GM21367 (cell line): ENCODE results near the gene TFR2.

Experiments used
- ATAC-seq: cut with Tn5 transposase; IDR thresholded peaks from one replicate; pipeline ENCODE4 v1.9.1; 2021; ENCODE audit not compliant: unreplicated experiment

The TFR2 gene

DNA sequence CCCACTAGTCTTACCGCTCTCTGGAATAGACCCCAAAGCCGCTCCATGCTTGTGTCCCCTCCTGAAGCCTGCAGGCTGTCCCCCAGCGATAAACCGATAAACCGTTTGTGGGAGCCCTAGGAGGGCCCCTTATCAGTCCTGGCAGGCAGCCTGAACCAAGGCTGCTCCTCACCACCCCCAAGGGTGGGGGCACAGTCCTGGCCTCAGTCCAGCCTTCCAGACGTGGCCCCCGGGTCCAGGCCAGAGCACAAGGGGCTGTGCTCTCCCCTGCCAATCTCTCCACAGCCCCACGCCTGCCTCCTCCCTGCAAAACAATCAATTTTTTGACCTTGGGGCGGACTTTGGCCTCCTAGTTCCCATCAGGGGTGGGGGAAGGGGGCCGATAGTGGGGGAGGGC, at the start of gene TFR2:
Gene TFR2, minus strand, starts transcription at position 90 of the 397 bp plus-strand sequence. Its CDS starts 43 bp downstream, at position 47.
- no peak for ATAC-seq

- ATAC-seq, result no peak
Measured at GRCh38 chr7:100689230-100690135, 48.1 kb upstream of the TFR2 start.

- no peak for ATAC-seq
Measured at GRCh38 chr7:100688326-100688860, 47.0 kb upstream of the TFR2 start.

- ATAC-seq, result no peak
Measured at GRCh38 chr7:100687751-100688300, 46.5 kb upstream of the TFR2 start.

GRCh38 chr7:100687261-100687660, 45.9 kb upstream of the TFR2 start:
- no peak for ATAC-seq

GRCh38 chr7:100686822-100687211, 45.5 kb upstream of the TFR2 start:
- no peak for ATAC-seq

DNA sequence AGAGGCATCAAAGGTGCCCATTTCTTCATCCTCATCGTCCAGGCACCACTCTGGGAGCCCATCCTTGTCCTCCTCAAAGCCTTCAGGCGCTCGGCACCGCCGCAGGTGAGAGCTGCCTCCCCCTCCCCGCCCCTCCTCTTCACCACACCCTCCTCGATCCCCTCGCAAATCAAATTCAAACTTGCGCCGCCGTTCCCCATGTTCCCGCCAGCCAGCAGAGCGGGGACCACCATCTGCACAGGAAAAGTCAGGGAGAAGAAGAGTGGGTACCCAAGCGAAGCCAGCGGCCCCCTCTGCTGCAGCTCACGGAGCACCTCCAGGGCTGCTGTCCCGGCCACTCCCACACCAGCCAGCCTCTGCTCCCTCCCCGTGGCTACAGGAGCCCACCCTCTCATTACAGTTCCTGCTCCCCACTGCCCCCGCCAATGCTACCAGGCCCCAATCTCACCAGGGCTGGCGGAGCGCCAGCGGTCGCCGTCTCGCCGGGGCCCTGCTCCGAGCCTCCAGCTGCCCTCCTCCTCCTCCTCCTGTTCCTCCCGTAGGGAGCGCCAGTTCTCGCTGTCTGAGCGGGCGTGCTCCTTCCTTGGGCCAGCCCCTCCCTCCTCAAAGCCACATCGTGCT, 45.0 kb upstream of the TFR2 start:
- ATAC-seq, result no peak

- no peak for ATAC-seq
Measured at GRCh38 chr7:100685631-100686145, 44.3 kb upstream of the TFR2 start.

DNA sequence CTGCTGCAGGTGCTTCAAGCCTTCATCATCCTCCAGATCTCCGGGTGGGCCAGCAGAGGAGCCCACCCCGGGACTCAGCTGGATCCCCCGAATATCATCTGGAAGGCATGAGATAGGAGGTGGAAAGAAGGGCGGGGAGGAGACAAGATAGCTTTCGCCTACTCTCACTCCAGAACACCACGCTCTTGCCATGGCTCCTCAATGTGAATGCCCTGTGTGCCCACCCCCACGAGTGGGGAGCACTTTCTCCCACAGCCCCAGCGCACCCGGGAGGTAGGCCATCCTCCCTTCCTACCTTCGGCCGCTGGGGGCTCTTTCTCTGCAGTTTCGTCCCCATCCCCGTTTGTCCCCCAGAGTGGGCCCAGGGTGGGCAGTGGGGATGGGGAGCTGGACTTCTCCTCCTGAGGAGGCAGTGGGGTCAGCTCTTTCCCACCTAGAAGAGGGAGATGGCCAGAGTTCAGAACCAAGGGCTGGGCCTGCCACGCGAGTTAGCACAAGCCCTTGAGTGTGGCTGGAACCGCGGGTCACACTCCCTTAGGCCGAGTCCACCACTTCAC, 43.8 kb upstream of the TFR2 start:
- ATAC-seq, result no peak

- ATAC-seq, result no peak
Measured at GRCh38 chr7:100684534-100685042, 43.2 kb upstream of the TFR2 start.

DNA sequence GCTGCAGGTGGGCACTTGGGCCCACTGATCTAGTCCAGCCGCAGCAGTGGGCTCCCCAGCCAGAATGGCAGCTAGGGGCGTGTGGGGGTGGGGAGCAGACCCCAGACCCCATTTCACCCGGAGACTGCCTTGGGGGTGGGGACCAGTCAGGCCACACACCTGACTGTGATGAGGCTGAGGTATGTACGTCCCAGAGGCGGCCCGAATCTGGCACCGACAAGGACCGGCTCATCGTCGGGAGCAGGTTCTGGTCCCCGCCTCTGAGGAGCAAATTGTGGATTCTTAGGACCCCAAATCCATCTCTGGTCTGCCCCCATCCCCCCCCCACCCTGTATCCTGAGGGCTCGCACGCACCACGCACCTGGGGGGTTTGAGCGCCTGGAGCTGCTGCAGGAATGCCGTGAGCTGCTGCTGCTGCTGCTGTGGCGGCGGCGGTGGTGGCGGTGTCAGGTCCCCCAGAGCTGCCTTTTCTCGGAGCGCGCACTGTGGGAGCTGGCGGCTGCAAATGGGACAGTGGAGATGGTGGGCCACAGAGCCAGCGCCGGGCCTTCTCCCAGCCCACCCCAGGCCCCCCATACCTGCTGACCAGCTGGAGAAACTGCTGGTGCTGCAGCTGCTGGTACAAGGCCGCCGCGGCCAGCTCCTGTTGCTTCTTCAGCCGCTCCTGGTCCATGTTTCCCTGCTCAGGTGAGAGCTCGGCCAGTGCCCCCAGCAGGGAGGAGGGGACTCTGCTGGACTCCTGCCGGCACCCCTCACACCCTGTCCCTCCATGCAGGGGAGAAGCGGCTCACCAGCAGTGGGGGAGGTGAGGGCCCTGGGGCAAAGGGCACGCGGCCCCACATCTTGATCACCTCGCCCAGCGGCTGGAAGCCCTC, 42.5 kb upstream of the TFR2 start:
- no peak for ATAC-seq

DNA sequence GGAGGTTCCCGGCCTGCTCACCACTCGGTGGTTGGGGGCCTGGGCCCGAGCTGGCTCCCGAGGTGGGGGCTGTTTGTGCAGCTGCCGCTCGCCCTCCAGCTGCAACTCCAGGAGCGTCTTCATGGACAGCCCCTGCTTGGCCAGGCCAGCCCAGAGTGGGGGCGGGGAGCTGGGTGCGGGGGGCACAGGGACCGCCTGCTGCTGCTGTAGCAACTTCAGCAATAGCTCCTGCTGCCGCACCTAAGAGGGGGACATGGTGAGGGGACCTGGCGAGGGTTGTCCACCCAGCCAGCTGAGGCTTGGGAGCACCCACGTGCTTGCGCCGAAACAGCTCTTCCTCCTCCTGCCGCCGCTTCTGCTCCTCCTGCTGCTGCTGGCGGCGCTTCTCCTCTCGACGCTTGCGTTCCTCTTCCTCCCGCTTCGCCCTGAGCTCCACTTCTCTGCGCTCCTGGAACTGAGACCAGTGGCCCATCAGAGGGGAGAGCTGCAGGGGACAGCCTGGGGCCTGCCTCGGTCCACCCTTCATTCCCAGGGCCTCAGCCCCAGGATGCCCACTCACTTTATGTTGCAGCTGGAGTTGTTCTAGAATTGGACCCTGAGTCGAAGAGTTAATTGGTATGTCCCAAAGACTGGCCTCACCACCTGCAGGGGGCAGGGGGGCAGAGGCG, 41.8 kb upstream of the TFR2 start:
- ATAC-seq, result no peak

GRCh38 chr7:100682228-100682741, 40.9 kb upstream of the TFR2 start:
- ATAC-seq, result no peak

GRCh38 chr7:100681491-100682227, 40.3 kb upstream of the TFR2 start:
- ATAC-seq, result no peak

- ATAC-seq, result no peak
Measured at GRCh38 chr7:100680576-100681271, 39.4 kb upstream of the TFR2 start.

- no peak for ATAC-seq
Measured at GRCh38 chr7:100679927-100680575, 38.7 kb upstream of the TFR2 start.

DNA sequence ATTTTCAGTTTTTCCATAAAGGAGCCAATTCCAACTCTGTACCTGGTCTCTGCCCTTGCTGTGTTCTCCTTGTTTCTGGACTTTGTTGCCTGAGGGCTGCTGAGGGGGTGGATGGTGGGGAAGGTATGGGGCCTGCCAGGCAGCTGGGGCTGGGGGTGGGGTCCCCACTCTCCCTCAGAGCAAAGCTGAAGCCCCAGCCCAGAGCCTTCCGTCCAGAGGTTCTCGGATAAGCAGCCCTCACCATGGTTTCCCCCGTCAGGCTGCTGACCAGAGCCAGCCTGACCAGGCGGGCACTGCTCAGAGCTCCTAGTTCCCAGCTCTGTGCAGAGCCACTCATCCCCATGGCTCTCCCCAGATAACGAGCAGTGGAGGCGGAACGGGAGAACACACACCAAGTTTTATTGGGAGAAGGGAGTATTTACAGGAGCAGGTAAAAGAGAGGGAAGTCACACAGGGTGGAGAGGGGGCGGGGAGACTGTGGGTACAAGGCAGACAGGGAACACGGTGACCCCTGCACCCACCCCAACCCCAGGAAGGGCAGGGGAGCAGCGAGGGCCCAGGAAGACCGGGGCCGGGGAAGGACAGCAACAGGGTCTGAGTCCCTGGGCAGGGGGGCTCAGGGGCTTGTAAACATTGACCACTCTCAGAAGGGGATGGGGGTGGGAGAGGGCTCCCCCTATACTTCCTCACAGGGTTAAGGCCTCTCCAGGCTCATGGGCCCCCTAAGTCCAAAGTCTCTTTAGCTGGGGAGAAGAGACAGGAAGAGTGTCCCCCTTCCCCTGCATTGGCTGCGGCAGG, 38.0 kb upstream of the TFR2 start:
- ATAC-seq, result no peak
